Fibroblast of pulmonary artery (primary cell): ENCODE results near the gene RSRC1.
"Not testable (repeated sequence)": the region's sequence is repeated elsewhere in the genome, so short reads cannot be mapped to it uniquely, and the experiment has no call there.

Experiments
- DNase-seq: peaks from one replicate; pipeline ENCODE4 v3.0.0-alpha.2; 2010; ENCODE audit warnings: low read depth
- H3K4me3 ChIP-seq: replicated peaks from 2 replicates; pipeline ENCODE4 v1.5.1; 2011; ENCODE audit warnings: low read depth, mild to moderate bottlenecking, control low read depth, low read length, moderate library complexity
- CTCF ChIP-seq: IDR thresholded peaks from 2 replicates; pipeline ENCODE4 v1.5.1; 2011; ENCODE audit warnings: mild to moderate bottlenecking, control low read depth, low read length, inconsistent platforms; ENCODE audit errors: missing control alignments

Gene RSRC1

DNA sequence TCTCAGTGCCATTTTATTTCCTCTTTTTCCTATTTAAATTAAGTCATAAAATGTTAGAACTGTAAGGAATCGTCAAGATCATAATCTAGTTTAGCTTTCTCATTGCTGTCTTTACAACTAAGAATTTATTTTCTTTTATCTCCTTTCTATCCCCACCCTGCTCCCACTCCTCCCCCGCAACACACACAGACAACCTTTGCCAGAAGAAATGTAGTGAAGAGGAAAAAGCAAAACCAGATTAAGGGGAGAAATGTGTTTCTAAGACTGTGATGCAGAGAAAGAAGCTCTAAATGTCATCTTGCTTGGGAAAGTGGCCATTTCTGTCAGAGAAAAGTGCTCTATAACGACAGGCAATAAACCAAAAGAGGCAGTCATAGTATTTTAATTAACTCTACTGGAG is 382.8 kb downstream of the RSRC1 start:
- TF ChIP-seq CTCF = no peak
- no peak overlapping the region for H3K4me3 ChIP-seq
- DNase-seq = no peak

DNA sequence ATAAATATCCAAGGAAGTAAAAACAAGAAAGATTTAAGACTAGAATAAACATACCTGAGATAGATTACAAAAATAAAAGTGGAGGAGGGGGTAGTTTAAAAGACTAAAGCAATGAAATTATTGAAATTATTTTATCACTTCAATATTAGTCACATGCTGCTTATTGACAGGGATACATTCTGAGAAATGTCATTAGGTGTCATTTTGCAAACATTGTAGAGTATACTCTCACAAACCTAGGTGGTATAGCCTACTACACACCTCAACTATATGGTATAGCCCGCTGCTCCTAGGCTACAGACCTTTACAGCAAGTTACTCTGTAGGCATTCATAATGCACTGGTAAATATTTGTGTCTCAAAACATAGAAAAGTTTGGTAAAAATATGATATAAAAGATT is 384.0 kb downstream of the RSRC1 start:
- TF ChIP-seq CTCF = no peak
- H3K4me3 ChIP-seq = no peak overlapping the region
- no peak for DNase-seq

- no peak for DNase-seq
- TF ChIP-seq CTCF = no peak
- no peak overlapping the region for H3K4me3 ChIP-seq
Measured at GRCh38 chr3:158494673-158495072, 384.8 kb downstream of the RSRC1 start.

DNA sequence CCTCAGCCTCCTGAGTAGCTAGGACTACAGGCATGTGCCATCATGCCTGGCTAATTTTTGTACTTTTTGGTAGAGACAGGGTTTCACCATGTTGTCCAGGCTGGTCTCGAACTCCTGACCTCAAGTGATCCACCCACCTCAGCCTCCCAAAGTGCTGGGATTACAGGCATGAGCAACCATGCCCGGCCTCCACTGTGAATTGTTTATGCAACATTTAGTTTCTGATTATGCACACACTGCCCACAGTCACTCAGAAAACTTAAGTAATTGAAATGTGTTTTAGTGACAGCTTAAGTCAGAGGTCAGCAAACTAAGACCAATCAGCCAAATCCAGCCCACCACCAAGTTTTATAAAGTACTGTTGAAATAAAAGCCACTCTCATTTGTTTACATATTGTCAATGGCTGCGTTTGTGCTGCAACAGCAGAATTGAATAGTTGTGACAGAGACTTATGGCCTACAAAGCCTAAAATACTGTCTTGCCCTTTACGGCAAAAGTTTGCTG is 385.6 kb downstream of the RSRC1 start:
- not testable (repeated sequence) for H3K4me3 ChIP-seq, DNase-seq

DNA sequence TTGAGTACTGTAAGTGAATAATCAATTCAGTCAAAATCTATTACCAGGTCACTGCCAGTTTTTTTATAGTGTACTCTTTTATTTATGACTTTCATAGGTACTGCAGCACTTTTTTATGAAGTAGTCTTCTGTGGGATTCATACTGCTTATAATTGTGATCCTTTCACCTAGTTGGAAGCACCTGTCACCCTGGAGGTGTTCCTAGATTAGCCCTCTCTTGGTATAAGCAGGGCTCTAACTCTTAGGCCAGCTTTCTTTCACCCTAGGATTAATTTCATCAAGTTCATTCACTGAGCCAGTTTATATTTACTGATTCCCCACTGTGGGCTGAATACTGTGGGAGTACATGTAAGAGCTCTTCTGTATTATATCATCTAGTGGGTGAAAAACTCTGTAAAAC is 395.2 kb downstream of the RSRC1 start:
- no peak for DNase-seq
- no peak overlapping the region for H3K4me3 ChIP-seq
- TF ChIP-seq CTCF = no peak

- no peak for DNase-seq
- no peak for TF ChIP-seq CTCF
- no peak overlapping the region for H3K4me3 ChIP-seq
Measured at GRCh38 chr3:158506456-158506855, 396.6 kb downstream of the RSRC1 start.

- DNase-seq = peak; percentile 50
- no peak for TF ChIP-seq CTCF
- no peak overlapping the region for H3K4me3 ChIP-seq
Measured at GRCh38 chr3:158508481-158508880, 398.6 kb downstream of the RSRC1 start.

- TF ChIP-seq CTCF = no peak
- no peak overlapping the region for H3K4me3 ChIP-seq
- no peak for DNase-seq
Measured at GRCh38 chr3:158509891-158510290, 400.0 kb downstream of the RSRC1 start.

GRCh38 chr3:158516729-158517128 is 406.8 kb downstream of the RSRC1 start:
- DNase-seq, H3K4me3 ChIP-seq: not testable (repeated sequence)
